ENCODE measurements around the gene TMEM19. TPM values are rescaled to one million over a fixed set of nuclear protein-coding genes. Genes with fewer than 3 reads are reported as not detected.

TMEM19 gene
- total RNA-seq, 1 experiment from 2014 or later: 14.3 TPM

- Histone ChIP-seq H2AFZ (ENCODE audit: low read length) (no peak overlapping the region), H3F3A (ENCODE audit: low read length, unreplicated experiment) (no peaks in the 10 kb centered on the region), H3K9me2 (replicated peaks; ENCODE audit: low read length) (no peaks in the 10 kb centered on the region), H3K79me2 (ENCODE audit: low read length) (peaks cover 87% of the 10 kb centered on the region), H3K4me2 (ENCODE audit: low read length) (no peak overlapping the region), H3K27me3 (ENCODE audit: low read length) (no peaks in the 10 kb centered on the region), H3K36me3 (ENCODE audit: low read depth, low read length) (peaks cover 43% of the 10 kb centered on the region), H4K20me1 (ENCODE audit: low read length) (peaks cover 18% of the 10 kb centered on the region; the same call in 1 of the 2 replicates), H3K4me1 (ENCODE audit: insufficient read depth, low read length) (peaks cover 29% of the 10 kb centered on the region), H3K27ac (ENCODE audit: low read length) (no peak overlapping the region), H3K4me3 (ENCODE audit: low read length) (no peak overlapping the region), H3K9ac (ENCODE audit: low read length) (no peak overlapping the region), H3K9me3 (ENCODE audit: low read length) (no peaks in the 10 kb centered on the region)
- intact Hi-C loops (cut with micrococcal nuclease): no loop called here
- ChIA-PET CTCF (no interaction called here), POLR2A (ENCODE audit: unreplicated experiment) (no interaction called here)
- no peak for ATAC-seq
- no peak for TF ChIP-seq EZH2 (IDR thresholded peaks at IDR 0.05; ENCODE audit: low read length, unreplicated experiment)
- TF ChIP-seq EZH2phosphoT487 (IDR thresholded peaks at IDR 0.05; ENCODE audit: borderline replicate concordance, low read length): no peak
- TF ChIP-seq, protein P1, sequence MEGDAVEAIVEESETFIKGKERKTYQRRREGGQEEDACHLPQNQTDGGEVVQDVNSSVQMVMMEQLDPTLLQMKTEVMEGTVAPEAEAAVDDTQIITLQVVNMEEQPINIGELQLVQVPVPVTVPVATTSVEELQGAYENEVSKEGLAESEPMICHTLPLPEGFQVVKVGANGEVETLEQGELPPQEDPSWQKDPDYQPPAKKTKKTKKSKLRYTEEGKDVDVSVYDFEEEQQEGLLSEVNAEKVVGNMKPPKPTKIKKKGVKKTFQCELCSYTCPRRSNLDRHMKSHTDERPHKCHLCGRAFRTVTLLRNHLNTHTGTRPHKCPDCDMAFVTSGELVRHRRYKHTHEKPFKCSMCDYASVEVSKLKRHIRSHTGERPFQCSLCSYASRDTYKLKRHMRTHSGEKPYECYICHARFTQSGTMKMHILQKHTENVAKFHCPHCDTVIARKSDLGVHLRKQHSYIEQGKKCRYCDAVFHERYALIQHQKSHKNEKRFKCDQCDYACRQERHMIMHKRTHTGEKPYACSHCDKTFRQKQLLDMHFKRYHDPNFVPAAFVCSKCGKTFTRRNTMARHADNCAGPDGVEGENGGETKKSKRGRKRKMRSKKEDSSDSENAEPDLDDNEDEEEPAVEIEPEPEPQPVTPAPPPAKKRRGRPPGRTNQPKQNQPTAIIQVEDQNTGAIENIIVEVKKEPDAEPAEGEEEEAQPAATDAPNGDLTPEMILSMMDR (conservative IDR thresholded peaks at IDR 0.05; ENCODE audit: low read depth, low read length): no peak
- DNase-seq: no peak
- BruUV-seq (replicated peaks): no TSS peak
Observed at GRCh38 chr12:71652656-71653055, 33.2 kb upstream of the TMEM19 start.

GRCh38 chr12:71653137-71653536, 32.7 kb upstream of the TMEM19 start:
- CTCF ChIA-PET: no interaction called here
- POLR2A ChIA-PET (ENCODE audit: unreplicated experiment): no interaction called here
- Histone ChIP-seq H3K4me1 (ENCODE audit: insufficient read depth, low read length) (peaks cover 28% of the 10 kb centered on the region), H3K79me2 (ENCODE audit: low read length) (peaks cover 84% of the 10 kb centered on the region), H3K36me3 (ENCODE audit: low read depth, low read length) (peaks cover 43% of the 10 kb centered on the region), H4K20me1 (ENCODE audit: low read length) (peaks cover 15% of the 10 kb centered on the region; the same call in 1 of the 2 replicates), H3K9me2 (replicated peaks; ENCODE audit: low read length) (no peaks in the 10 kb centered on the region), H3F3A (ENCODE audit: low read length, unreplicated experiment) (no peaks in the 10 kb centered on the region), H3K27me3 (ENCODE audit: low read length) (no peaks in the 10 kb centered on the region), H3K4me3 (ENCODE audit: low read length) (no peak overlapping the region), H2AFZ (ENCODE audit: low read length) (no peak overlapping the region), H3K9ac (ENCODE audit: low read length) (no peak overlapping the region), H3K27ac (ENCODE audit: low read length) (no peak overlapping the region), H3K4me2 (ENCODE audit: low read length) (no peak overlapping the region), H3K9me3 (ENCODE audit: low read length) (no peaks in the 10 kb centered on the region)
- DNase-seq: no peak
- TF ChIP-seq EZH2 (IDR thresholded peaks at IDR 0.05; ENCODE audit: low read length, unreplicated experiment) (no peak), EZH2phosphoT487 (IDR thresholded peaks at IDR 0.05; ENCODE audit: borderline replicate concordance, low read length) (no peak)
- TF ChIP-seq, protein P1 (conservative IDR thresholded peaks at IDR 0.05; ENCODE audit: low read depth, low read length): no peak
- no peak for ATAC-seq
- BruUV-seq (replicated peaks): no TSS peak
- intact Hi-C loops (cut with micrococcal nuclease): no loop called here

DNA sequence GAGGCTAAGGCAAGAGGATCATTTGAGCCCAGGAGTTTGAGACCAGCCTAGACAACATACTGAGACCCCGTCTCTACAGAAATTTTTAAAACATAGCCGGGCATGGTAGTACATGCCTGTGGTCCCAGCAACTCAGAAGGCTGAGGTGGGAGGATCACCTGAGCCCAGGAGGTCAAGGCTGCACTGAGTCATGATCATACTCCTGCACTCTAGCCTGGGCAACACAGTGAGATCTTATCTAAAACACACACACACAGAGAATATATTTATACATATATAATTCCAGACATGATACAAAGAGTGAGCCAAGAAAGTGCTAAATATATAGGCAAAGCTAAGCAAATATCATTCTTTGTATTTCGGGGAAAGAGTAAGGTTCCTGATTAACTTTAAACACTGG, 31.7 kb upstream of the TMEM19 start:
- H2AFZ ChIP-seq (ENCODE audit: low read length): no peak overlapping the region
- ATAC-seq (no peak), DNase-seq (no peak)
- no peaks in the 10 kb centered on the region for H3F3A ChIP-seq (ENCODE audit: low read length, unreplicated experiment)
- ChIA-PET CTCF (no interaction called here), POLR2A (ENCODE audit: unreplicated experiment) (no interaction called here)
- H4K20me1 ChIP-seq (ENCODE audit: low read length): peaks cover 11% of the 10 kb centered on the region; the same call in 1 of the 2 replicates
- TF ChIP-seq, protein P1 (conservative IDR thresholded peaks at IDR 0.05; ENCODE audit: low read depth, low read length): no peak
- TF ChIP-seq EZH2 (IDR thresholded peaks at IDR 0.05; ENCODE audit: low read length, unreplicated experiment) (no peak), EZH2phosphoT487 (IDR thresholded peaks at IDR 0.05; ENCODE audit: borderline replicate concordance, low read length) (no peak)
- no TSS peak for BruUV-seq (replicated peaks)
- no peak overlapping the region for H3K4me2 ChIP-seq (ENCODE audit: low read length)
- peaks cover 52% of the 10 kb centered on the region for H3K36me3 ChIP-seq (ENCODE audit: low read depth, low read length)
- H3K9ac ChIP-seq (ENCODE audit: low read length): no peak overlapping the region
- H3K9me3 ChIP-seq (ENCODE audit: low read length): no peaks in the 10 kb centered on the region
- no peaks in the 10 kb centered on the region for H3K27me3 ChIP-seq (ENCODE audit: low read length)
- H3K4me3 ChIP-seq (ENCODE audit: low read length): no peak overlapping the region
- H3K4me1 ChIP-seq (ENCODE audit: insufficient read depth, low read length): peaks cover 17% of the 10 kb centered on the region
- no peak overlapping the region for H3K27ac ChIP-seq (ENCODE audit: low read length)
- no peaks in the 10 kb centered on the region for H3K9me2 ChIP-seq (replicated peaks; ENCODE audit: low read length)
- intact Hi-C loops (cut with micrococcal nuclease): no loop called here
- peaks cover 89% of the 10 kb centered on the region for H3K79me2 ChIP-seq (ENCODE audit: low read length)

All from PC-3 (cell line).